ENCODE results near the gene HTT-AS. TPM values are rescaled to one million over a fixed set of nuclear protein-coding genes. Genes with fewer than 3 reads are reported as not detected.

The HTT-AS gene
- polyA plus RNA-seq, 1 of the 3 experiments (the other 2 are of a cell fraction), result not detected

DNA sequence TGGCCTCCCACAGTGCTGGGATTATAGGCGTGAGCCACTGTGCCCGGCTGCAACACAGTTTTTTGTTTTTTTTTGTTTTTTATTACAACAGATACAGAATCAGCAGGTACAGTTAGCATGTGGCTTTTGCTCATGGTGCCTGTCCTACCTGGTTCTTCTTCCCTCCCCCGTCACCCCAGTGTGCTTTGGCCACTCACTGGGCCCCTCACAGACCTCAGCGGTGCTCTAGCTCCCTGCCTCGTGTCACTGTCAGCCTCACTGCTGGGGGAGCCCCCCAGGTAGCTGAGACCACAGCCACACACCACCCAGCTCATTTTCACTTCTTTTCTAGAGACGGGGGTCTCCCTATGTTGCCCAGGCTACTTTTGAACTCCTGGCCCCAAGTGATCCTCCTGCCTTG, 38.7 kb downstream of the HTT-AS start:
- Histone ChIP-seq H3K4me1 (ENCODE audit: control insufficient read depth in 1 of 2, insufficient read depth in 2 of 2, low read depth in 1 of 2, low read length in 1 of 2) (peaks cover 0 to 9% of the 10 kb centered on the region in 2 experiments; a peak in 1 of 4 replicates), H3K4me3 (ENCODE audit: low read depth in 2 of 2, low read length in 1 of 2) (no peak overlapping the region), H3K27ac (ENCODE audit: low read depth in 2 of 2, low read length in 1 of 2) (no peak overlapping the region), H3K79me2 (ENCODE audit: insufficient read depth) (no peaks in the 10 kb centered on the region), H3K4me2 (no peak overlapping the region), H2AFZ (ENCODE audit: low read depth) (no peak overlapping the region), H3K9ac (no peak overlapping the region), H3K27me3 (ENCODE audit: insufficient read depth) (no peaks in the 10 kb centered on the region), H4K20me1 (ENCODE audit: insufficient read depth) (no peaks in the 10 kb centered on the region), H3K9me3 (no peaks in the 10 kb centered on the region), H3K9me2 (no peaks in the 10 kb centered on the region), H3F3A (replicated peaks; ENCODE audit: insufficient read depth) (no peaks in the 10 kb centered on the region), H3K36me3 (replicated peaks in 1 of 2; ENCODE audit: control insufficient read depth in 1 of 2, insufficient read depth in 2 of 2, low read length in 1 of 2) (no peaks in the 10 kb centered on the region)
- WGBS (ENCODE audit: low lambda C conversion rate), result 61% methylated on average over 6 of the region's 6 CpGs
- ChIA-PET POLR2A (no interaction called here), CTCF (interaction anchor here (1.3 to 7.7 kb wide), 3 partner anchors 14 to 57 kb away, joined by 4 to 73 read pairs (median 4); no protein-coding TSS in a partner anchor)
- TF ChIP-seq, protein P1, sequence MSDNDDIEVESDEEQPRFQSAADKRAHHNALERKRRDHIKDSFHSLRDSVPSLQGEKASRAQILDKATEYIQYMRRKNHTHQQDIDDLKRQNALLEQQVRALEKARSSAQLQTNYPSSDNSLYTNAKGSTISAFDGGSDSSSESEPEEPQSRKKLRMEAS (IDR thresholded peaks at IDR 0.05; ENCODE audit: low read depth), result no peak
- TF ChIP-seq, protein P2, sequence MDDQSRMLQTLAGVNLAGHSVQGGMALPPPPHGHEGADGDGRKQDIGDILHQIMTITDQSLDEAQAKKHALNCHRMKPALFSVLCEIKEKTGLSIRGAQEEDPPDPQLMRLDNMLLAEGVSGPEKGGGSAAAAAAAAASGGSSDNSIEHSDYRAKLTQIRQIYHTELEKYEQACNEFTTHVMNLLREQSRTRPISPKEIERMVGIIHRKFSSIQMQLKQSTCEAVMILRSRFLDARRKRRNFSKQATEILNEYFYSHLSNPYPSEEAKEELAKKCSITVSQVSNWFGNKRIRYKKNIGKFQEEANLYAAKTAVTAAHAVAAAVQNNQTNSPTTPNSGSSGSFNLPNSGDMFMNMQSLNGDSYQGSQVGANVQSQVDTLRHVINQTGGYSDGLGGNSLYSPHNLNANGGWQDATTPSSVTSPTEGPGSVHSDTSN (IDR thresholded peaks at IDR 0.05), result no peak
- no peak for TF ChIP-seq SIN3A (IDR thresholded peaks at IDR 0.05; ENCODE audit: borderline replicate concordance, low read depth, low read length)
- no peak for TF ChIP-seq RAD21 (IDR thresholded peaks at IDR 0.05; ENCODE audit: low read length)
- no peak for TF ChIP-seq JUND (IDR thresholded peaks at IDR 0.05)
- no peak for TF ChIP-seq EZH2phosphoT487 (IDR thresholded peaks at IDR 0.05; ENCODE audit: borderline replicate concordance, low read depth)
- no peak for TF ChIP-seq TCF12 (IDR thresholded peaks at IDR 0.05)
- TF ChIP-seq GATA2 (CRISPR knock-in tag; IDR thresholded peaks at IDR 0.05), result no peak
- TF ChIP-seq RXRA (IDR thresholded peaks at IDR 0.05; ENCODE audit: borderline replicate concordance, low read depth), result no peak
- no peak for TF ChIP-seq RCOR1 (IDR thresholded peaks at IDR 0.05; ENCODE audit: low read length)
- TF ChIP-seq SMC3 (IDR thresholded peaks at IDR 0.05; ENCODE audit: low read depth, low read length), result no peak
- no peak for TF ChIP-seq RFX5 (IDR thresholded peaks at IDR 0.05; ENCODE audit: low read length)
- no peak for TF ChIP-seq GABPA (IDR thresholded peaks at IDR 0.05; ENCODE audit: low read depth)
- TF ChIP-seq FOXM1 (IDR thresholded peaks at IDR 0.05; ENCODE audit: low read depth), result no peak
- DNase-seq, result no peak

DNA sequence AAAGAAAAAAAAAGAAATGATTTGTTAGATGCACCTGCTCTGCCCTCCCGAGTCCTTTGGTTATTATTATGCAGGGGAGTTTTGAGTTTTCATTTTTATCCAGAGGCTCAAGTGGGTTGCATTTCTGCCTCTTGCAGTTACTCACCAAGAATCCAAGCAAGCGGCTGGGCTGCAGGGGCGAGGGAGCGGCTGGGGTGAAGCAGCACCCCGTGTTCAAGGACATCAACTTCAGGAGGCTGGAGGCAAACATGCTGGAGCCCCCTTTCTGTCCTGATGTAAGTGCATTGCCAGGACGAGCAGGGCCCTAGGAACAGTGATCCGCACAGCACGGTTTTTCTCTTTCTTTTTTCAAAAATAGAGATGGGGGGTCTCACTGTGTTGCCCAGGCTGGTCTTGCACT, 39.1 kb downstream of the HTT-AS start:
- Histone ChIP-seq H4K20me1 (ENCODE audit: insufficient read depth) (no peaks in the 10 kb centered on the region), H3K27me3 (ENCODE audit: insufficient read depth) (no peaks in the 10 kb centered on the region), H3K27ac (ENCODE audit: low read depth in 2 of 2, low read length in 1 of 2) (no peak overlapping the region), H3K4me3 (ENCODE audit: low read depth in 2 of 2, low read length in 1 of 2) (no peak overlapping the region), H3K79me2 (ENCODE audit: insufficient read depth) (no peaks in the 10 kb centered on the region), H3K4me2 (no peak overlapping the region), H3K9ac (no peak overlapping the region), H3K36me3 (replicated peaks in 1 of 2; ENCODE audit: control insufficient read depth in 1 of 2, insufficient read depth in 2 of 2, low read length in 1 of 2) (no peaks in the 10 kb centered on the region), H3K9me3 (no peaks in the 10 kb centered on the region), H3F3A (replicated peaks; ENCODE audit: insufficient read depth) (no peaks in the 10 kb centered on the region), H2AFZ (ENCODE audit: low read depth) (no peak overlapping the region), H3K9me2 (no peaks in the 10 kb centered on the region), H3K4me1 (ENCODE audit: control insufficient read depth in 1 of 2, insufficient read depth in 2 of 2, low read depth in 1 of 2, low read length in 1 of 2) (peaks cover 0 to 11% of the 10 kb centered on the region in 2 experiments; a peak in 1 of 4 replicates)
- TF ChIP-seq EZH2phosphoT487 (IDR thresholded peaks at IDR 0.05; ENCODE audit: borderline replicate concordance, low read depth), result no peak
- TF ChIP-seq RCOR1 (IDR thresholded peaks at IDR 0.05; ENCODE audit: low read length), result no peak
- TF ChIP-seq FOXJ3 (CRISPR knock-in tag; IDR thresholded peaks at IDR 0.05), result no peak
- TF ChIP-seq, protein P3, sequence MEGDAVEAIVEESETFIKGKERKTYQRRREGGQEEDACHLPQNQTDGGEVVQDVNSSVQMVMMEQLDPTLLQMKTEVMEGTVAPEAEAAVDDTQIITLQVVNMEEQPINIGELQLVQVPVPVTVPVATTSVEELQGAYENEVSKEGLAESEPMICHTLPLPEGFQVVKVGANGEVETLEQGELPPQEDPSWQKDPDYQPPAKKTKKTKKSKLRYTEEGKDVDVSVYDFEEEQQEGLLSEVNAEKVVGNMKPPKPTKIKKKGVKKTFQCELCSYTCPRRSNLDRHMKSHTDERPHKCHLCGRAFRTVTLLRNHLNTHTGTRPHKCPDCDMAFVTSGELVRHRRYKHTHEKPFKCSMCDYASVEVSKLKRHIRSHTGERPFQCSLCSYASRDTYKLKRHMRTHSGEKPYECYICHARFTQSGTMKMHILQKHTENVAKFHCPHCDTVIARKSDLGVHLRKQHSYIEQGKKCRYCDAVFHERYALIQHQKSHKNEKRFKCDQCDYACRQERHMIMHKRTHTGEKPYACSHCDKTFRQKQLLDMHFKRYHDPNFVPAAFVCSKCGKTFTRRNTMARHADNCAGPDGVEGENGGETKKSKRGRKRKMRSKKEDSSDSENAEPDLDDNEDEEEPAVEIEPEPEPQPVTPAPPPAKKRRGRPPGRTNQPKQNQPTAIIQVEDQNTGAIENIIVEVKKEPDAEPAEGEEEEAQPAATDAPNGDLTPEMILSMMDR (IDR thresholded peaks at IDR 0.05), result no peak
- TF ChIP-seq RFX5 (IDR thresholded peaks at IDR 0.05; ENCODE audit: low read length), result no peak
- TF ChIP-seq, protein P1 (IDR thresholded peaks at IDR 0.05; ENCODE audit: low read depth), result no peak
- no peak for TF ChIP-seq TAF1 (IDR thresholded peaks at IDR 0.05; ENCODE audit: borderline replicate concordance, low read depth, low read length)
- no peak for TF ChIP-seq FOXM1 (IDR thresholded peaks at IDR 0.05; ENCODE audit: low read depth)
- TF ChIP-seq, protein P4, sequence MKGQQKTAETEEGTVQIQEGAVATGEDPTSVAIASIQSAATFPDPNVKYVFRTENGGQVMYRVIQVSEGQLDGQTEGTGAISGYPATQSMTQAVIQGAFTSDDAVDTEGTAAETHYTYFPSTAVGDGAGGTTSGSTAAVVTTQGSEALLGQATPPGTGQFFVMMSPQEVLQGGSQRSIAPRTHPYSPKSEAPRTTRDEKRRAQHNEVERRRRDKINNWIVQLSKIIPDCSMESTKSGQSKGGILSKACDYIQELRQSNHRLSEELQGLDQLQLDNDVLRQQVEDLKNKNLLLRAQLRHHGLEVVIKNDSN (IDR thresholded peaks at IDR 0.05; ENCODE audit: borderline replicate concordance, low read depth), result no peak
- ChIA-PET CTCF (interaction anchor here (1.3 to 7.7 kb wide), 4 partner anchors 14 to 57 kb away, joined by 4 to 73 read pairs (median 8); no protein-coding TSS in a partner anchor), POLR2A (no interaction called here)
- DNase-seq, result no peak
- WGBS (ENCODE audit: low lambda C conversion rate), result 69% methylated on average over 5 of the region's 8 CpGs
